Measurements from ENCODE around the gene TBX4.
"Not testable (repeated sequence)": the region's sequence is repeated elsewhere in the genome, so short reads cannot be mapped to it uniquely, and the experiment has no call there.

Gene TBX4

GRCh38 chr17:61440697-61441096, 11.5 kb upstream of the TBX4 start:
- no peak for TF ChIP-seq CTCF (IDR thresholded peaks at IDR 0.05; ENCODE audit: low read depth, low read length)
- DNase-seq (ENCODE audit: extremely low read depth, low read depth), result no peak

GRCh38 chr17:61441507-61441906, 10.7 kb upstream of the TBX4 start:
- not testable (repeated sequence) for DNase-seq (ENCODE audit: extremely low read depth, low read depth)

DNA sequence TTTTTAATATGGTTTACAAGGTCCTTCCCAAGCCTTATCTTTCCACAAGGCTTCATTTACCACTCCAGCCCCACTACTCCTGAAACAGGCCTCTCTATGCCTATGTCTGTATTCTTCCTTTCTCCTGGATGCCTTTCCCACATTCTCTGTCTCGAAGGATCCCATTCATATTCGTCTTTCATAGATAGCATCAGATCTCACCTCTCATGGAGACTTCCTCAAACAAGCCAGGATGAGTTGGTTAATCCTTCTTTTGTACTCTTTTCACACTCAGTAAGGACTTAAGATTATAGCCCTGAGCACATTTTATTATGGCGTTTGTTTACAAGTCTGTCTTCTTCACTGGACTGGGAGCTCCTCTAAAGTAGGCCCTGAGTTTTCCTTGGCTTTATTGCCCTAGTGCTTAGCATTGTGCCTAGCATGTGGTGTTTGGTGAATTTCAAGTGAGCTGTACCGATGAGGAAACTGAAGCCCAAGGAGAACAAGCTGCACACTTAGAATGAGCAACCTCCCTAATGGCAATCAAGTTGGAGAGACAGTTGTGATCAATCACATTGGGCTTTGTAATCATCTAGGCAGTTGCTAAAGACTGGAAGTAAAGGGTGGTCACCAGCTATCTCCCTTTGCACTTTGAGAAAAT, 10.0 kb upstream of the TBX4 start:
- no peak for TF ChIP-seq CTCF (IDR thresholded peaks at IDR 0.05; ENCODE audit: low read depth, low read length)
- no peak for DNase-seq (ENCODE audit: extremely low read depth, low read depth)

- no peak for DNase-seq (ENCODE audit: extremely low read depth, low read depth)
- no peak for TF ChIP-seq CTCF (IDR thresholded peaks at IDR 0.05; ENCODE audit: low read depth, low read length)
Measured at GRCh38 chr17:61442878-61443474, 9.2 kb upstream of the TBX4 start.

DNA sequence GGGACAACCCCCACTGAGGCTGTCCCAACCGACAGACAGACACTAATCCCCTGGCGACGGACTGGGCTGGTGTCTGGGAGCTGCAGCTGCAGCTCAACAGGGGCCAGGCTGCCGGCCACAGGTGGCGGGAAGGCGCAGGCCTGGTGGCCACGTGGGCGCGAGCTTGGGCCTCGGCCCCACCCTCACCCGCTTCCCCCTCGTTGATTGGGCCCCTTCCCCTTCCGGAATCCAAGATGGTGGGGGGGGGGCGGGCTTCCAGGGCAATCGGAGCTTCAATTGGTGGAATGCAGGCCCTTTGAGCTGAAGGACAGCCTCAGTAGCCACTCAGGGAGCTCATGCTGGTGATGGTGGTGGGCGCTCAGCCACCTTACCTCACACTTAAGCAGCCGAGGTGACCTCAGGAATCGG, 8.7 kb upstream of the TBX4 start:
- DNase-seq (ENCODE audit: extremely low read depth, low read depth), result no peak
- TF ChIP-seq CTCF (IDR thresholded peaks at IDR 0.05; ENCODE audit: low read depth, low read length), result no peak

DNA sequence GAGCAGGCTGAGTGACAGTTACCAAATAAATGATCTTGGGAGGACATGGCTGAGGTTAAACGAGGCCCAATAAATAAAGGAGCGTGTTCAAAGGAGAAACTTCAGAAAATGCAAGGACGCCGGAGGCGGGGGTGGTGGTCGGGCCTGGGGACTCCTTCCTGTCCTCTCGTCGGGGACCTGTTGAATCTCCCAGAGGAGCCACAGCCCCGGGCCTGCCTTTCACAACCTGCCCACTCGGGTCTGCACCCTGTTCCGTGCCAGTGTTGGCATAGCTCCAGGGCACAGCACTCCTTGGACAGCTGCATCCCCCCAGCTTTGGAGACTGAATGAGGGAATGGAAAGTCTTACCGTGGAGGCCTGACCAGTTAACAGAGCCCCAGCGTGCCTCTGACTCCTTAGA, 8.1 kb upstream of the TBX4 start:
- no peak for TF ChIP-seq CTCF (IDR thresholded peaks at IDR 0.05; ENCODE audit: low read depth, low read length)
- no peak for DNase-seq (ENCODE audit: extremely low read depth, low read depth)

- no peak for DNase-seq (ENCODE audit: extremely low read depth, low read depth)
- no peak for TF ChIP-seq CTCF (IDR thresholded peaks at IDR 0.05; ENCODE audit: low read depth, low read length)
Measured at GRCh38 chr17:61444831-61445230, 7.4 kb upstream of the TBX4 start.

GRCh38 chr17:61447358-61447757, 4.9 kb upstream of the TBX4 start:
- no peak for DNase-seq (ENCODE audit: extremely low read depth, low read depth)
- no peak for TF ChIP-seq CTCF (IDR thresholded peaks at IDR 0.05; ENCODE audit: low read depth, low read length)
